OCI-LY7 (cell line): ENCODE data around the gene TMEM213. TPM values are rescaled to one million over a fixed set of nuclear protein-coding genes. Genes with fewer than 3 reads are reported as not detected.

ENCODE experiments used
- BruUV-seq: library from RNA; stranded (reverse); fragments of 400-500 nt; replicated peaks from 2 replicates; lab custom pipeline; 2021; lab: Mats Ljungman, UMichigan
- CTCF ChIA-PET: fragments of 300-600 bp; sonication (Branson Sonifier 250); formaldehyde crosslinking; loops from one replicate; lab custom pipeline; 2022; ENCODE audit warnings: antibody characterized with exemption; ENCODE audit not compliant: unreplicated experiment; lab: Charles Lee
- POLR2A ChIA-PET: fragments of 300-600 bp; sonication (Branson Sonifier 250); formaldehyde crosslinking; loops from one replicate; lab custom pipeline; 2022; ENCODE audit warnings: antibody characterized with exemption; lab: Charles Lee
- DNase-seq: peaks from one replicate; pipeline ENCODE4 v3.0.0-alpha.2; 2015; ENCODE audit warnings: low spot score
- H2AFZ ChIP-seq: fragments of 200-600 bp; sonication (generic), shearing (Covaris generic); 2 replicates; pipeline ENCODE4 v1.6.1; 2014; ENCODE audit warnings: mild to moderate bottlenecking, antibody characterized with exemption, low read length, moderate library complexity
- H3K27ac ChIP-seq: fragments of 200-600 bp; sonication (generic); 2 replicates; pipeline ENCODE4 v1.5.1; 2014; ENCODE audit warnings: mixed run types, low read depth, mild to moderate bottlenecking, moderate library complexity, low read length, inconsistent platforms; ENCODE audit not compliant: poor library complexity, severe bottlenecking
- H3K36me3 ChIP-seq: fragments of 200-600 bp; sonication (generic); 2 replicates; pipeline ENCODE4 v1.6.1; 2014; ENCODE audit warnings: mild to moderate bottlenecking, antibody characterized with exemption, low read length, moderate library complexity, mixed read lengths; ENCODE audit not compliant: insufficient read depth
- H3K4me1 ChIP-seq: fragments of 200-600 bp; sonication (generic); 2 replicates; pipeline ENCODE4 v1.5.1; 2014; ENCODE audit warnings: mild to moderate bottlenecking, low read length; ENCODE audit not compliant: insufficient read depth, poor library complexity, severe bottlenecking
- H3K4me2 ChIP-seq: fragments of 200-600 bp; sonication (generic); 2 replicates; pipeline ENCODE4 v1.6.1; 2014; ENCODE audit warnings: mild to moderate bottlenecking, low read length
- H3K4me3 ChIP-seq: fragments of 200-600 bp; sonication (generic); 2 replicates; pipeline ENCODE4 v1.5.1; 2014; ENCODE audit warnings: mild to moderate bottlenecking, low read depth, low read length; ENCODE audit not compliant: poor library complexity, severe bottlenecking
- H3K79me2 ChIP-seq: fragments of 200-600 bp; sonication (generic); 2 replicates; pipeline ENCODE4 v1.6.1; 2016; ENCODE audit warnings: low read depth, mild to moderate bottlenecking, low read length, moderate library complexity, mixed read lengths; ENCODE audit not compliant: insufficient read depth
- H3K9me2 ChIP-seq: fragments of 200-600 bp; sonication (generic); 2 replicates; pipeline ENCODE4 v1.6.1; 2016; ENCODE audit warnings: mild to moderate bottlenecking, low read length, mixed read lengths; ENCODE audit not compliant: insufficient read depth
- H3K9me3 ChIP-seq: fragments of 200-600 bp; sonication (generic); 2 replicates; pipeline ENCODE4 v1.6.1; 2014; ENCODE audit warnings: mild to moderate bottlenecking, mixed run types, low read length, mixed read lengths
- H4K20me1 ChIP-seq: fragments of 200-600 bp; sonication (generic); 2 replicates; pipeline ENCODE4 v1.6.1; 2014; ENCODE audit warnings: mild to moderate bottlenecking, antibody characterized with exemption, low read length, moderate library complexity, mixed read lengths; ENCODE audit not compliant: insufficient read depth
- CTCF ChIP-seq: fragments of 200-600 bp; sonication (generic); conservative IDR thresholded peaks from 2 replicates; pipeline ENCODE4 v1.5.1; 2014; ENCODE audit warnings: mild to moderate bottlenecking, antibody characterized with exemption, low read length, moderate library complexity, mixed read lengths
- EZH2phosphoT487 ChIP-seq: fragments of 200-600 bp; sonication (generic); IDR thresholded peaks from 2 replicates; pipeline ENCODE4 v1.6.1; 2018; ENCODE audit warnings: low read depth, borderline replicate concordance, mild to moderate bottlenecking, mixed run types, antibody characterized with exemption, low read length, moderate library complexity, mixed read lengths
- intact Hi-C: fragments of 100-400 bp; cut with micrococcal nuclease; formaldehyde crosslinking; loops from one replicate; pipeline ENCODE4 v1.10.0; 2022; ENCODE audit not compliant: unreplicated experiment
- total RNA-seq, 2 experiments: library from RNA; depleted of rRNA in 1 of 2; stranded (reverse); fragments of >200 nt in 1 of 2; shearing (Covaris generic) in 1 of 2; gene quantifications; 2 replicates each; pipeline ENCODE4 v1.2.3, GENCODE V29; 2014 to 2022

Gene TMEM213
- total RNA-seq, 2 experiments from 2014 or later = not detected

- no peak overlapping the region for H2AFZ ChIP-seq
- TF ChIP-seq EZH2phosphoT487 = no peak
- TF ChIP-seq CTCF = no peak
- H3K9me3 ChIP-seq = no peaks in the 10 kb centered on the region
- no peak overlapping the region for H3K27ac ChIP-seq
- H3K79me2 ChIP-seq = no peaks in the 10 kb centered on the region
- BruUV-seq = no TSS peak
- no peaks in the 10 kb centered on the region for H3K4me1 ChIP-seq
- H3K4me3 ChIP-seq = no peak overlapping the region
- H3K36me3 ChIP-seq = no peaks in the 10 kb centered on the region
- POLR2A ChIA-PET = no interaction called here
- H3K4me2 ChIP-seq = no peak overlapping the region
- no peaks in the 10 kb centered on the region for H4K20me1 ChIP-seq
- CTCF ChIA-PET = no interaction called here
- H3K9me2 ChIP-seq = no peaks in the 10 kb centered on the region
- DNase-seq = no peak
- intact Hi-C loops = no loop called here
Observed at GRCh38 chr7:138871814-138872090, 74.0 kb downstream of the TMEM213 start.

- BruUV-seq = no TSS peak
Observed at GRCh38 chr7:138872576-138872975, 74.8 kb downstream of the TMEM213 start.

More at GRCh38 chr7:138872576-138872975, 74.8 kb downstream of the TMEM213 start:
- no peaks in the 10 kb centered on the region for H3K4me1 ChIP-seq
- no peaks in the 10 kb centered on the region for H3K79me2 ChIP-seq
- intact Hi-C loops = no loop called here
- no peaks in the 10 kb centered on the region for H3K9me2 ChIP-seq
- CTCF ChIA-PET = no interaction called here
- no peak overlapping the region for H3K4me3 ChIP-seq
- no peak overlapping the region for H3K27ac ChIP-seq
- no peak for DNase-seq
- H4K20me1 ChIP-seq = no peaks in the 10 kb centered on the region
- POLR2A ChIA-PET = no interaction called here
- no peak overlapping the region for H3K4me2 ChIP-seq
- no peak overlapping the region for H2AFZ ChIP-seq
- no peak for TF ChIP-seq CTCF
- no peak for TF ChIP-seq EZH2phosphoT487
- H3K36me3 ChIP-seq = no peaks in the 10 kb centered on the region
- H3K9me3 ChIP-seq = no peaks in the 10 kb centered on the region
